Suprapubic skin (tissue), 4 donors: ENCODE measurements around the gene NCKAP5. TPM values are rescaled to one million over a fixed set of nuclear protein-coding genes. Genes with fewer than 3 reads are reported as not detected.
"Not testable (repeated sequence)": the region's sequence is repeated elsewhere in the genome, so short reads cannot be mapped to it uniquely, and the experiment has no call there.

ENCODE experiments used
- DNase-seq, 2 donors: peaks; one replicate each; pipeline ENCODE4 v3.0.0-alpha.2; 2019; ENCODE audit warnings: low spot score in 2 of 2
- H3K27ac ChIP-seq: fragments of 200-600 bp; sonication (generic); one replicate; pipeline ENCODE4 v1.5.1; 2019
- H3K27me3 ChIP-seq: fragments of 200-600 bp; sonication (generic); one replicate; pipeline ENCODE4 v1.5.1; 2019
- H3K36me3 ChIP-seq: fragments of 200-600 bp; sonication (generic); one replicate; pipeline ENCODE4 v1.5.1; 2019
- H3K4me1 ChIP-seq: fragments of 200-600 bp; sonication (generic); one replicate; pipeline ENCODE4 v1.5.1; 2019
- H3K4me3 ChIP-seq: fragments of 200-600 bp; sonication (generic); one replicate; pipeline ENCODE4 v1.5.1; 2019; ENCODE audit warnings: mild to moderate bottlenecking
- H3K9me3 ChIP-seq: fragments of 200-600 bp; sonication (generic); one replicate; pipeline ENCODE4 v1.5.1; 2019
- CTCF ChIP-seq, 2 donors: fragments of 200-600 bp in 1 of 2; fragments of 450-650 bp in 1 of 2; sonication (generic) in 1 of 2; IDR thresholded peaks; one replicate each; pipeline ENCODE4 v1.5.1; 2016 to 2019; ENCODE audit warnings: antibody characterized with exemption in 2 of 2, mild to moderate bottlenecking in 1 of 2, moderate library complexity in 1 of 2
- EP300 ChIP-seq: sonication (generic); formaldehyde crosslinking; IDR thresholded peaks from one replicate; pipeline ENCODE4 v1.6.1; 2017; ENCODE audit warnings: antibody characterized with exemption
- POLR2A ChIP-seq, 2 donors: fragments of 450-650 bp; IDR thresholded peaks; one replicate each; pipeline ENCODE4 v1.6.1; 2017; ENCODE audit warnings: antibody characterized with exemption in 2 of 2, mild to moderate bottlenecking in 2 of 2, moderate library complexity in 2 of 2
- POLR2AphosphoS5 ChIP-seq, 3 donors: sonication (generic); formaldehyde crosslinking; IDR thresholded peaks; one replicate each; pipeline ENCODE4 v1.6.1; 2017; ENCODE audit warnings: antibody characterized with exemption in 3 of 3
- WGBS: methylation state at CpG from one replicate; pipeline ENCODE4 v1.1.5; 2018; 5-methylcytosine and 5-hydroxymethylcytosine counted together
- total RNA-seq, 4 donors: library from RNA; depleted of rRNA; stranded (reverse); fragments of >200 nt; gene quantifications; one replicate each; pipeline ENCODE4 v1.1.0, GENCODE V29; 2016

Gene NCKAP5
- total RNA-seq, 4 donors from 2014 or later, result 2.8 to 6.4 (median 4.2) TPM

DNA sequence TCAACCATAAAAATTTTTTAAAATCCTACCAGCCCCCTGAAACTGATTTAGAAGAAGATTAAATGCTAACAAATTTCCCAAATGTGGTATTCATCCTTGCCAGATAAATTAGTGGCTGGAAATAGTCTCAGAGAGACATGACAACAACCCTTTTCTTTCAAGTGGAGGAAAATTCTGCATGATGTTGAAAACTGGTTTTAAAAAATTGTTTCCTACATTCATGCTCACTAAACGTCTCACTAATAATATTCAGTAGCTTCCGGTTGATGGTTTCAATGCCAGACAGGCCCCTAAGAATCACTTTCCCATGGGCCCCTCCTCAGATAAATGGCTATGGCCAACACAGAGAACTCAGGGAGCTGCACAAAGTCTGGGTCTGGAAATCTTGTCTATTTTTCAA is 43.2 kb downstream of the NCKAP5 start:
- no peaks in the 10 kb centered on the region for H3K9me3 ChIP-seq
- WGBS, result 64% methylated on average over 2 of the region's 2 CpGs
- no peak for TF ChIP-seq POLR2A (IDR thresholded peaks at IDR 0.05)
- TF ChIP-seq POLR2AphosphoS5 (IDR thresholded peaks at IDR 0.05), result no peak
- no peak for TF ChIP-seq EP300
- no peak for TF ChIP-seq CTCF (IDR thresholded peaks at IDR 0.05)
- H3K27ac ChIP-seq, result no peak overlapping the region
- no peak overlapping the region for H3K4me3 ChIP-seq
- H3K4me1 ChIP-seq, result no peaks in the 10 kb centered on the region
- no peaks in the 10 kb centered on the region for H3K36me3 ChIP-seq
- DNase-seq, result no peak
- H3K27me3 ChIP-seq, result no peaks in the 10 kb centered on the region

GRCh38 chr2:133523406-133523805 is 44.9 kb downstream of the NCKAP5 start:
- H3K9me3 ChIP-seq, result no peaks in the 10 kb centered on the region

DNA sequence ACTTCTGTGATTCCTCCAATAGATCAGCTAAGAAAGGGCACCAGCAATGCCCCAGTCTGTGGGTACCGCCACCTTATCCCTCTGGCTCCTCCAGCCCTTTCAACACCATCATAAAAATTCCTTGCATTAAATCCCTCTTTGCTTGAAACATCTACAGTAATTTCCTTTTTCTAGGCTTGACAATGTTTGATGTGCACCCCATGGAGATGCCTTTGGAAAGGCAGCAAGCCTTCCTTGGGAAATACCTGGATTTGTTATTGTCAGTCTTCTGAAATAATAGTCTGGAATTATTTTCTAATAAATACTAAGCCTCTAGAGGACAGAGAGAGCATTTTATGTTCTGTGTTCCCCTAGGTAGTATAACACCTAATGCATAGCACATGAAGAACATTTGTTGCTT is 46.1 kb downstream of the NCKAP5 start:
- no peaks in the 10 kb centered on the region for H3K9me3 ChIP-seq
- no peaks in the 10 kb centered on the region for H3K27me3 ChIP-seq
- no peaks in the 10 kb centered on the region for H3K36me3 ChIP-seq
- no peak overlapping the region for H3K27ac ChIP-seq
- H3K4me1 ChIP-seq, result no peaks in the 10 kb centered on the region
- no peak overlapping the region for H3K4me3 ChIP-seq
- TF ChIP-seq EP300 (no peak), POLR2A (IDR thresholded peaks at IDR 0.05) (no peak), POLR2AphosphoS5 (IDR thresholded peaks at IDR 0.05) (no peak), CTCF (IDR thresholded peaks at IDR 0.05) (no peak)
- WGBS, result 87% methylated on average over 1 of the region's 1 CpG
- DNase-seq, result no peak

More at GRCh38 chr2:133523406-133523805, 44.9 kb downstream of the NCKAP5 start:
- TF ChIP-seq POLR2AphosphoS5 (IDR thresholded peaks at IDR 0.05), result no peak
- no peak for TF ChIP-seq EP300
- no peak for TF ChIP-seq CTCF (IDR thresholded peaks at IDR 0.05)
- no peak for TF ChIP-seq POLR2A (IDR thresholded peaks at IDR 0.05)
- no peaks in the 10 kb centered on the region for H3K4me1 ChIP-seq
- DNase-seq, result no peak
- H3K4me3 ChIP-seq, result no peak overlapping the region
- H3K27ac ChIP-seq, result no peak overlapping the region
- no peaks in the 10 kb centered on the region for H3K27me3 ChIP-seq
- no peaks in the 10 kb centered on the region for H3K36me3 ChIP-seq
- WGBS, result 86% methylated on average over 5 of the region's 5 CpGs

- Histone ChIP-seq H3K27me3 (no peaks in the 10 kb centered on the region), H3K36me3 (no peaks in the 10 kb centered on the region), H3K27ac (no peak overlapping the region), H3K9me3 (no peaks in the 10 kb centered on the region), H3K4me1 (no peaks in the 10 kb centered on the region), H3K4me3 (no peak overlapping the region)
- 80% methylated on average over 3 of the region's 3 CpGs for WGBS
- no peak for DNase-seq
- TF ChIP-seq EP300 (no peak), POLR2A (IDR thresholded peaks at IDR 0.05) (no peak), POLR2AphosphoS5 (IDR thresholded peaks at IDR 0.05) (no peak), CTCF (IDR thresholded peaks at IDR 0.05) (no peak)
Measured at GRCh38 chr2:133521146-133521745, 47.0 kb downstream of the NCKAP5 start.

GRCh38 chr2:133519677-133520076 is 48.6 kb downstream of the NCKAP5 start:
- not testable (repeated sequence) for H3K27ac ChIP-seq
- 82% methylated on average over 7 of the region's 7 CpGs for WGBS

More at GRCh38 chr2:133519677-133520076, 48.6 kb downstream of the NCKAP5 start:
- not testable (repeated sequence) for DNase-seq, H3K36me3 ChIP-seq, H3K27me3 ChIP-seq, H3K4me3 ChIP-seq, H3K9me3 ChIP-seq, H3K4me1 ChIP-seq
